ENCODE measurements around the gene HERC2. TPM values are rescaled to one million over a fixed set of nuclear protein-coding genes. Genes with fewer than 3 reads are reported as not detected.

Gene HERC2
- total and polyA plus RNA-seq, 2 donors = 37.9 to 50.1 TPM

DNA sequence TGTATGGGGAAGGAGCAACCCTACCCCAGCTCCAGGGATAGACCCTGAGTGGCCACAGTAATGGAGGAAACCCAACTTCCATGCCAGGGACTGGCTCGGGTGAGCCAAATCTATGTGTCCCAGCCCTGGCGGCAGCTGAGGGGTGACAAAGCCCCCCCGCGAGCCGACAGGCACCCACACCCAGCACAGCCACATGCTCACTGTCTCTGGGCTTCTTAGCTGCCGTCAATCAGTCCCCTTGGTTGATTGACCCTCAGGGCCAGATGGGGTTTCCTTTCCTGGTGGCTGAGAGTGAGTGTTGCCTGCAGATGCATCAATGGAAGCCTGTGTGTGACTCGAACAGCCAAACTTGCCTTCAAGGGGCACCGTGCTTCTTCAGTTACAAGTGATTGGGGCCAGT lies 220.8 kb downstream of the HERC2 start:
- Histone ChIP-seq H3K27ac (ENCODE audit: low read depth) (no peak overlapping the region), H3K4me1 (ENCODE audit: insufficient read depth) (no peaks in the 10 kb centered on the region), H3K4me3 (ENCODE audit: low read depth, low read length) (no peak overlapping the region), H3K36me3 (ENCODE audit: insufficient read depth) (no peaks in the 10 kb centered on the region)
- 81% methylated on average over 8 of the region's 8 CpGs for WGBS
- no peak for DNase-seq (ENCODE audit: extremely low spot score)

DNA sequence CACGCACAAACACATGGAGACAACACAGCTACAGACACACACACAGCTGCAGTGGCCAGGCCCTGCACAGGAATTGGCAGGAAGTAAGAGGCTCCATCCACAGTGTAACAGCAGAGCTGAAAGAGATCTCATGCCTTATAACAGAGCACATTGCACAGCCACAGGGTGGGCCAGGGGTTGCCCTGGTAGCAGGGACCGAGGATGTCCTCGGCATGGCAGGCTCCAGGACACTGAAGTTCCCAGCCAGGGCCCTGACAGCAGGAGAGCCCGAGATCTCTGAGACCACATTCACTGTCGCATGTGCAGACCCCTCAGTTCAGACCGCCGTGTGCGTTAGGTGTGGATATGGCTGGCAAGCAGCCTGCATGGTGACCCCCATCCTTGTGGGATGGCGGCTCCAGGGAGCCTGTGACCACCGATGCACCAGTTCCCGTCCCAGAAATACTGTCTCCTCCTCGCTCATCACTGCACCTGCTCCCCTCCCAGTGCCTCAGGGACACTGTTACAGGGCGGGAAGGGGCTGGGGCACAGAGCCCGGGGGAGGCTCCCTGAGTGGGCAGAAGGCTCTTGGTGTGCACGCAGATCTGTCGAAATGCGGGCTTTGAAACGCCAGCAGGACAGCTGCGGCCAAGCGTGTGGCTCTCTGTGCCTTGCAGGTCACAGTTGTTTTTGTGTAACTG lies 221.3 kb downstream of the HERC2 start:
- Histone ChIP-seq H3K4me3 (ENCODE audit: low read depth, low read length) (no peak overlapping the region), H3K4me1 (ENCODE audit: insufficient read depth) (no peaks in the 10 kb centered on the region), H3K27ac (ENCODE audit: low read depth) (no peak overlapping the region), H3K36me3 (ENCODE audit: insufficient read depth) (no peaks in the 10 kb centered on the region)
- no peak for DNase-seq (ENCODE audit: extremely low spot score)
- 94% methylated on average over 20 of the region's 20 CpGs for WGBS

DNA sequence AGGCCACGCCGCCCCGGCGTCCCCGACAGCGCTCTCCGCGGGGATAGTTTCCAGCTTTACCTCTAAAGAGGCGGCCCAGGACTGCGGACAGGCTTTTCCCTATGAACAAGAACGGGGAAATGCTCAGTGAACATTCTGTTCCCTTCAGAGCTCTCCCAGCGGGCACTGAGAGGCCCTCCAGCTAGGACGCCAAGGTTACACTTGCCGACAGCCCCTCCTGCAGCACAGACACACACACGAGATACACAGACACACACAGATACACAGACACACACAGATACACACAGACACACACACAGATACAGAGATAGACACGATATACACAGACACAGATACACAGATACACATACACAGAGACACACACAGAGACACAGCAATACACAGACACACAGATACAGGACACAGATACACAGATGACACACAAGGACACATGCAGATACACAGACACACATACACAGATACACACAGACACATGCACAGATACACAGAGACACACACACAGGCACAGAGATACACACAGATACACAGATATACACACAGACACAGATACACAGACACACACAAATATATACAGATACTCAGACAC lies 222.3 kb downstream of the HERC2 start:
- Histone ChIP-seq H3K4me3 (ENCODE audit: low read depth, low read length) (peak overlapping the region; percentile 17), H3K36me3 (ENCODE audit: insufficient read depth) (no peaks in the 10 kb centered on the region), H3K4me1 (ENCODE audit: insufficient read depth) (peaks cover under 1% of the 10 kb centered on the region), H3K27ac (ENCODE audit: low read depth) (no peak overlapping the region)
- no peak for DNase-seq (ENCODE audit: extremely low spot score)
- 19% methylated on average over 16 of the region's 16 CpGs for WGBS

DNA sequence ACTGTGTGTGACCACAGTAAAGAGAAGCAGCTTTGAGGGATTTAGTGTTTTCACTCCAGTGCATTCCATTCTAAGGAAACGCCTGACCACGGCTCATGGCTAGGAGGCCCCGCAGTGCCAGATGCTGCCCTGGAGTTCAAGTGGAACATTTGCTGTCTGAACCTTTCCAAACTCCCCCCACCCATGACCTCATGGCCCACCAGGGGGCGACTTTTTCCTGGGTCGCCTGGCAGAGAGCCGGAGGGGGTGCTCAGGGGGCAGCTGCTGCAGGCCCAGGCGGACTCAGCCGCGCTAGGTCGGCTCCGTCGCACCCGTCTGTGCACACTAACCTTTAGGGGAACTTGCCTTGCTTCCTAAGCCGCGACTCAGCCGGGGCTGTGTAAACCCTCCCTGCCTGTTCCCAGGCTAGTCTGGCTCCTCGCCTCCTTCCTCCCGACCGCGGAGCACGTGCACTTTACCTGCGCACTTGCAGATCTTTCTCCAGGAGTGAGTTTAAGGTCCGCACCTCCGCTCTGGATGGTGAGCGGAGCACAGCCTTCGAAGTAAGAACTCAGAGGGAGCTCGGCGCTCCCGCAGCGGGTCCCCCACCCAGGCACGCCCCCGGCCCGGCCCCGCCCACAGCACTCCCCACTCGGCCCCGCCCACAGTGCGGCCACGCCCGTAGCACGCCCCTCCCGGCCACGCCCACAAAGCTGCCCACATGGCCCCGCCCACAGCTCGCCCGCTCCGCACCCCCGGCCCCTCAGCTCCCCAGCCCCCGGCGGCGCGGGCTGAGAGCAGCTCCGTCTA lies 223.0 kb downstream of the HERC2 start, which contains the start of gene OCA2:
Gene OCA2 (minus strand): TSS at position 550 of the 789 bp plus-strand sequence. CDS start 17,441 bp downstream, outside the sequence.
- DNase-seq (ENCODE audit: extremely low spot score) = no peak
- Histone ChIP-seq H3K4me1 (ENCODE audit: insufficient read depth) (peaks cover 3% of the 10 kb centered on the region), H3K36me3 (ENCODE audit: insufficient read depth) (no peaks in the 10 kb centered on the region), H3K4me3 (ENCODE audit: low read depth, low read length) (peak within 1 kb of the TSS; percentile 17), H3K27ac (ENCODE audit: low read depth) (no peak within 1 kb of the TSS)
- 7% methylated on average over 52 of the region's 52 CpGs for WGBS

DNA sequence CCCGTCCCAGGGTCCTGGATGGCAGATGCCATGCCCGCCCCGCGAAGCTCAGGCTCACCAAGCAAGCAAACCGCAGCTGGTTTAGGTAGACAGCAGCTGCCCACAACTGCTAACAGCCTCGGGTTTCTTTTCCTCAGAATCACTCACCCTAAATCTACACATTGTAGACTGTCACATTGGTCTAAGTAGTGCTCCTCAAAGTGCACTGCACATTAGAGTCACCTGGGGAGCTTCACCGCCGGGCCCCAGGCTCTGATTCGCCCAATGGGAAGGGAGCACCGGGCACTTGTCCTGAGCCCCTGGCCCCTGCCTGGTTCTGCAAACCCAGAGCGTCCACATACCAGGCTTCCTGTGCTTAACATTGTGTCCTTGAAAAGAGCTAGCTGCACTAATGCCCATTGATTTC lies 223.6 kb downstream of the HERC2 start:
- peaks cover 3% of the 10 kb centered on the region for H3K4me1 ChIP-seq (ENCODE audit: insufficient read depth)
- H3K36me3 ChIP-seq (ENCODE audit: insufficient read depth) = no peaks in the 10 kb centered on the region
- H3K4me3 ChIP-seq (ENCODE audit: low read depth, low read length) = no peak overlapping the region
- 70% methylated on average over 11 of the region's 11 CpGs for WGBS
- no peak for DNase-seq (ENCODE audit: extremely low spot score)
- no peak overlapping the region for H3K27ac ChIP-seq (ENCODE audit: low read depth)

DNA sequence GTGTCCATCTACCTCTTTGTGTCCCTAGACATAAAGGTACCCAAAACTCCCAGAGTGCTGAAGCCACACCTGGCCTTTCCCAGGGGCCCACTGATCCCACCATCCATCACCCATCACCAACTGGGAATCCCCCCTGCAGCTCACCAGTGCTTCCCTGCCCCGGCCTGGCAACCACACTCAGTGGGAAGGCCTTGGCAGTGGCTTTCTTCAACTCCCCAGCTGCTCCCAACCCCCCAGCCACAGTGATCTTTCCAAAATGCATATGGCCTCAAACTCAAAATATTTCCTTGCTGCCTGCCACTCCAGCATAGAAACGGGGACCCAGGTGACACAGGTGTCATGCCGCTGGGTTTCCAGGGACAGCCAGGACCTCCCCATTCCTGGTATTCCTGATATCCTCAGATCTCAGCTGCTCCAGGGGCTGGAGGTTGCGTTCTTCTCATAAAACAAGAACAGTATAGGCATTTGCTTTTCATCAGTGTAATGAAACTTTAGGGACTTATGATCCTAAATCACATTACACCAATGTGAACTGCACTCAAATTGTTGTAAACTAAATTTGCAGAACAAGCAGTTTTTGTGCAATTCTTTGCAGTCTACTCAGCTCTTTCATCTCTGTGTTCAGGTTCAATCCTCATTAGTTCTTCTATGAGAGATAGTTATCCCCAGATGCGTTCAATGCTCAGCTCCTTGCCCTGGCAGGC lies 224.2 kb downstream of the HERC2 start:
- Histone ChIP-seq H3K4me1 (ENCODE audit: insufficient read depth) (peaks cover 3% of the 10 kb centered on the region), H3K4me3 (ENCODE audit: low read depth, low read length) (no peak overlapping the region), H3K27ac (ENCODE audit: low read depth) (no peak overlapping the region), H3K36me3 (ENCODE audit: insufficient read depth) (no peaks in the 10 kb centered on the region)
- DNase-seq (ENCODE audit: extremely low spot score) = no peak
- WGBS = 86% methylated on average over 5 of the region's 5 CpGs

DNA sequence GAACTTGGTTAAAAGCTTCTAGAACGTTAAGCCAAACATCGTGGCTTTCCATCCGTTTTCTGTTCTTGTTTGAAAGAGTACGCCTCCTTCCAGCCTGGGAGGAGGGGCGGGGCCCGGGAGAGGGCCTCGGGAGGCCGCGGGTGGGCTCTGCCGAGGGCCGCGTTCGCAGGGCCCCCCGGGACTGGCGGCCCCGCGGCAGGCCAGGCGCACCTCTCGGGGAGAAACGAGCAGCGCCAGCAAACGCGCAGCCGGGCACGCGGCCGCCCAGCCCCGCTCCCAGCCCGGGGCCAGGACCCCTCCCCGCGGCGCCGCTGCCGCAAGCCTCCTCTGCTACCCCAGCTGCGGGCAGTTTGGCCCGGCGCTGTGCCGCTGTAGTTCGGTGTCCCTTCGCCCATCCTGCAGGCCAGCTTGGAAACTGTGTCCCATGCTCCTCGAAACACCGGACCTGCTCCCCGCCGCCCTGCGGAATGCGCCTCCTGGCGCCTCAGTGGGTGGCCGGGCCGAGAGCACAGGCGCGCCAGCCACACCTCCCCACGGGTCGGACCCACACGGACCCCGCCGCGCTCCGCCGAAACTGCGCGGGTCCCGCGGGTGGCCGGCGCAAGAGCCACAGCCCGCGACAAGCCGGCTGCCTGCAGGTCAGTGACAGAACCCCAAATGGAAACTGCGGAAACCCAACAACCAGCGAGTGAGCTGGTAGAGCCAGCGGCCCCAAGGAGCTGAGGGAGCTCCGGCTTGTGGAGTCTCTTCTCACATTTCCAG lies 225.1 kb downstream of the HERC2 start:
- Histone ChIP-seq H3K4me1 (ENCODE audit: insufficient read depth) (peaks cover 3% of the 10 kb centered on the region), H3K4me3 (ENCODE audit: low read depth, low read length) (peak overlapping the region; percentile 44), H3K36me3 (ENCODE audit: insufficient read depth) (no peaks in the 10 kb centered on the region), H3K27ac (ENCODE audit: low read depth) (no peak overlapping the region)
- 3% methylated on average over 72 of the region's 72 CpGs for WGBS
- no peak for DNase-seq (ENCODE audit: extremely low spot score)

DNA sequence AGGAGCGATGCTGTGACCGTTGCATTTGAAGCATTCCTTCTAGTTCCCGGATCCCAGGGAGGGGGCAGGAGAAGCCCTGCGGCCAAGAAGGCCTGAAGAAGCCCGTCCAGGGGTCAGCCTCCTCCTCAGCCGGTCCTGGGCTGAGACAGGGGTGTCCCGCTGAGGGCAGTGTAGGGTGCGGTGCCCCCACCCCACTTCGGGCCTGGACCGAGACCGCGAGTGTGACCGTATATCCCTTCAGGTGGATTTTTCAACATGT lies 225.6 kb downstream of the HERC2 start:
- H3K4me3 ChIP-seq (ENCODE audit: low read depth, low read length) = peak overlapping the region; percentile 44
- H3K27ac ChIP-seq (ENCODE audit: low read depth) = no peak overlapping the region
- DNase-seq (ENCODE audit: extremely low spot score) = no peak
- peaks cover 3% of the 10 kb centered on the region for H3K4me1 ChIP-seq (ENCODE audit: insufficient read depth)
- 2% methylated on average over 13 of the region's 13 CpGs for WGBS
- H3K36me3 ChIP-seq (ENCODE audit: insufficient read depth) = no peaks in the 10 kb centered on the region

DNA sequence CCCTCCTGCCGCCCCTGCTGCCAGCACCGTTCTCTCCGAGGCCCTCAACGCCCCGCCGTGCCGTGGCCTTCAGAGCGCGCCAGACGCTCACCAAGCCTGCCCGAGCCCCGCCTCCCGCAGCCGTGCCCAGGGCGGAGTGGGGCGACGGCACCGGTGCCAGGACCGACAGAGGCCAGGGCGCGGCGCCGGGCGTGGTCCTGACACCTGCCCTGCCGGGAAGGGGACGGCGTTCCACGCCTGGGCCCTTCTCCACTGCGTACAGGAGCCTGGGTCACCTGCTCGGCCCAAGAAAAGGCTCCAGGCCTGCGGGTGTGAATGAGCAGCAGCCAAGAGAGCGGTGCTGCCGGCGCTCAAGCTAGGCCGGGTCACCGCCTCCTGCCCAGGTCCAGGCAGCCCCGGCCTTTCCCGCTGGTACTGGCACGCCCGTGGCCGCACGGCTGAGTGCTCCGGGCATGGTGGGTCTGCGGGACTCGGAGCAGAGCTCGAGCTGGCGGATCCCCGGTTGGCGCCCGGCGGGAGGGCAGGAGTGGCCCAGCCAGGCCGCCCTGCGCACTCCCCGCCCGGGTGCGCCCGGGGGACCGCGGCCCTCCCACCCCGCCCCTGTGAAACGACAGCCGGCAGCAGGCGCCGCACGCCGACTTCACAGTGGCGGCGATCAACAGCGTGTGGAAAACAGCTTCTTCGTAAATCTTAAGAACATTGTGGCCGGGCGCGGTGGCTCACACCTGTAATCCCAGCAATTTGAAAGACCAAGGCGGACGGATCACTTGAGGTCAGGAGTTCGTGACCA lies 227.1 kb downstream of the HERC2 start:
- H3K4me1 ChIP-seq (ENCODE audit: insufficient read depth) = peaks cover 3% of the 10 kb centered on the region
- H3K4me3 ChIP-seq (ENCODE audit: low read depth, low read length) = peak overlapping the region; percentile 28
- DNase-seq (ENCODE audit: extremely low spot score) = no peak
- no peaks in the 10 kb centered on the region for H3K36me3 ChIP-seq (ENCODE audit: insufficient read depth)
- 9% methylated on average over 76 of the region's 76 CpGs for WGBS
- H3K27ac ChIP-seq (ENCODE audit: low read depth) = no peak overlapping the region

DNA sequence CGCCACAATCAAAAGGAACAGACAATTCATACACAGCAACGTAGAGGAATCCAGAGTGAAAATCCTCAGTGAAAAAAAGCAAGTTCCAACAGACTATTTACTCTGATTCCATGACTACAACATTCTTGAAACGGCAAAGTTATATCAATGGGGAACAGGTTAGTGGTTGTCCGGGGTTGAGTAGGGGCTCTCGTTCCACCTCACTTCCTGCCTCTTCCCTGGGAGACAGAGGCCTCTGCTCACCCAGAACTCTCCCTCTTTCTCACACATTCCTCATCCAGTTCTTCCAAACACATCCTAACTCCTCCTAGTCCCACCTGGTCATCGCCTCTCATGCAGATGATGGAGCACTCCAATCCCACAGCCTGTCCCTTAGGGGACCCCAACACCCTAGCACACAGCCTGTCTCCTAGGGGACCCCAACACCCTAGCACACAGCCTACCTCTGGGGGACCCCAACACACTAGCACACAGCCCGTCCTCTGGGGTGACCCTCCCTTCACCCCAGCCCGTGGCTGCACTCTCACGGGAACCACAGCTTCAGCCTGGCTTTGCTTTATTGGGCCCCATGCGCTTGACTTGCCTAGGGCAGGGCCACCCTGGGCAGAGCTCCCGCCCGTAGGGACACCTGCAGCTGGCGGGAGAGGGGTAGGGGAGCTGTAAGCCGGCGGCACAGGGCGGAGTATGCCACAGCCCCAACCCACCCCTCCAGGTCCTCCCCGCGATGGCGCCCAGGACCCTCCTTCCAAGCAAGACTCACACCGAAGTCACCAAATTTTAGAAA lies 228.0 kb downstream of the HERC2 start:
- Histone ChIP-seq H3K4me3 (ENCODE audit: low read depth, low read length) (no peak overlapping the region), H3K27ac (ENCODE audit: low read depth) (no peak overlapping the region), H3K4me1 (ENCODE audit: insufficient read depth) (peaks cover 3% of the 10 kb centered on the region), H3K36me3 (ENCODE audit: insufficient read depth) (no peaks in the 10 kb centered on the region)
- no peak for DNase-seq (ENCODE audit: extremely low spot score)
- 65% methylated on average over 20 of the region's 20 CpGs for WGBS

DNA sequence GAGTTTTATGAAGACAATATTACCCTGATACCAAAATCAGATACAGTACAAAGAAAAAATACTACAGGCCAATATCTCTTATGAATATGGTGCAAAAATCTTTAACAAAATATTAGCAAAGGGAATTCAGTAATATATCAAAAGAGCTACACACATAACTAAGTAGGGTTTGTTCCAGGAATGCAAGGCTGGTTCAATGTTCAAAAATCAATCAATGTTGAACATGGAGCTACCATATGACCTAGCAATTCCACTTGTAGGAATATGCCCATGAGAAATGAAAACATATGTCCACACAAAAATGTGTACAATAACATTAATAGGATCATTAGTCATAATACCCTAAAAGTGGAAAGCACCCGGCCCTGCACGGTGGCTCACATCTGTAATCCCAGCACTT lies 230.7 kb downstream of the HERC2 start:
- WGBS = 96% methylated on average over 2 of the region's 2 CpGs
- no peaks in the 10 kb centered on the region for H3K36me3 ChIP-seq (ENCODE audit: insufficient read depth)
- no peak for DNase-seq (ENCODE audit: extremely low spot score)
- no peak overlapping the region for H3K27ac ChIP-seq (ENCODE audit: low read depth)
- H3K4me3 ChIP-seq (ENCODE audit: low read depth, low read length) = no peak overlapping the region
- H3K4me1 ChIP-seq (ENCODE audit: insufficient read depth) = peaks cover 3% of the 10 kb centered on the region

DNA sequence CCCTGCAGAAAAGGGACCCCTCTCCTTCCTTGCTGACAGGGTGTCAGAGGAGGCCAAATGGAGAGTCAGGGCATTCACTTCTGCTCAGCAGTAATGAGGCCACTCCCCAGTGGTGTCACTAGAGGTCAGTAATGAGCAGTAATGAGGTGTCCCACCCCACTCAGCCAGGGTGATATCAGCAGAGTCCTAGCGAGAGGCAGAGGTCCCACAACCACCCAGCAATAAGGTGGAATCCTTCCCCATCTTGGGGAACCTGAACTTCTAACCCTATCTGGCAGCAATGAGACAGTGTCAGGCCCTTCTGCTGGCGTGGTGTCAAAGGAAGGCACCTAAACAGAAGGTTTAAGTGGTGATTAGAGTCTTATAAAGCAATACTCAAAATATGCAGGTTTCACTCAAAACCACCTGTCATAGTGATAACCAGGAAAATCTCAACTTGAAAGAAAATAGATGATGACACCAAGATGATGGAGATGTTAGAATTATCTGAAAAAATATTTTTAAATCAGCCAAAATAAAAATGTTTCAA lies 235.7 kb downstream of the HERC2 start:
- H3K4me3 ChIP-seq (ENCODE audit: low read depth, low read length) = no peak overlapping the region
- H3K27ac ChIP-seq (ENCODE audit: low read depth) = no peak overlapping the region
- WGBS = 33% methylated on average over 2 of the region's 2 CpGs
- no peak for DNase-seq (ENCODE audit: extremely low spot score)
- H3K4me1 ChIP-seq (ENCODE audit: insufficient read depth) = no peaks in the 10 kb centered on the region
- H3K36me3 ChIP-seq (ENCODE audit: insufficient read depth) = no peaks in the 10 kb centered on the region
